HepG2 (cell line): Measurements from ENCODE around the gene RHBDL3. TPM values are rescaled to one million over a fixed set of nuclear protein-coding genes. Genes with fewer than 3 reads are reported as not detected.

ENCODE experiments used
- CBX1 ChIP-seq: IDR thresholded peaks from one replicate; pipeline ENCODE4 v1.6.1; 2016; ENCODE audit warnings: antibody characterized with exemption, low read depth
- GABPB1 ChIP-seq: IDR thresholded peaks from 2 replicates; pipeline ENCODE4 v1.6.1; 2016; ENCODE audit warnings: mild to moderate bottlenecking, missing genetic modification reagents, moderate library complexity, missing compliant biosample characterization
- HCFC1 ChIP-seq: fragments of 150-350 bp; IDR thresholded peaks from 2 replicates; pipeline ENCODE4 v1.6.1; 2014; ENCODE audit warnings: low read depth, low read length
- HOXA3 ChIP-seq: sonication (generic); formaldehyde crosslinking; IDR thresholded peaks from 2 replicates; pipeline ENCODE4 v1.5.0; 2020; ENCODE audit warnings: missing genetic modification reagents
- MXD4 ChIP-seq: IDR thresholded peaks from 2 replicates; pipeline ENCODE4 v1.6.1; 2016; ENCODE audit warnings: mild to moderate bottlenecking, missing biosample characterization, missing genetic modification reagents
- NPAS2 ChIP-seq: sonication (generic); formaldehyde crosslinking; IDR thresholded peaks from 2 replicates; pipeline ENCODE4 v1.8.0; 2022; ENCODE audit warnings: mild to moderate bottlenecking, missing genetic modification reagents, borderline replicate concordance
- RBM22 ChIP-seq: fragments of 200-400 bp; formaldehyde crosslinking; optimal IDR thresholded peaks from 2 replicates; pipeline ENCODE3; 2017; ENCODE audit warnings: mild to moderate bottlenecking, low read length, moderate library complexity
- SNRNP70 ChIP-seq: fragments of 200-400 bp; formaldehyde crosslinking; IDR thresholded peaks from 2 replicates; pipeline ENCODE4 v1.6.1; 2017; ENCODE audit warnings: mild to moderate bottlenecking, low read depth, low read length, moderate library complexity
- TCF12 ChIP-seq, 2 experiments: fragments of 450-650 bp in 1 of 2; sonication (generic) in 1 of 2; formaldehyde crosslinking in 1 of 2; IDR thresholded peaks; 2 replicates each; pipeline versions ENCODE4 v1.6.1 to v1.8.0; 2017 to 2022; ENCODE audit warnings: antibody characterized with exemption in 1 of 2, mild to moderate bottlenecking in 1 of 2, missing genetic modification reagents in 1 of 2, moderate library complexity in 1 of 2
- ZC3H13 ChIP-seq: sonication (generic); formaldehyde crosslinking; IDR thresholded peaks from 2 replicates; pipeline ENCODE4 v1.8.1; 2023; ENCODE audit warnings: mild to moderate bottlenecking, missing genetic modification reagents, moderate library complexity
- ZNF44 ChIP-seq: sonication (generic); formaldehyde crosslinking; IDR thresholded peaks from 2 replicates; pipeline ENCODE4 v1.5.1; 2020; ENCODE audit warnings: mild to moderate bottlenecking, missing genetic modification reagents
- ZNF614 ChIP-seq: IDR thresholded peaks from 2 replicates; pipeline ENCODE4 v1.6.1; 2018; ENCODE audit warnings: missing biosample characterization, missing genetic modification reagents, inconsistent platforms, borderline replicate concordance
- ZNF652 ChIP-seq: IDR thresholded peaks from 2 replicates; pipeline ENCODE4 v1.6.1; 2016; ENCODE audit warnings: low read depth, borderline replicate concordance
- ZNF670 ChIP-seq: sonication (generic); formaldehyde crosslinking; IDR thresholded peaks from 2 replicates; pipeline ENCODE4 v1.8.0; 2022; ENCODE audit warnings: mild to moderate bottlenecking, missing genetic modification reagents, borderline replicate concordance
- ZNF724P ChIP-seq: sonication (generic); formaldehyde crosslinking; IDR thresholded peaks from 2 replicates; pipeline ENCODE4 v1.8.0; 2022; ENCODE audit warnings: missing genetic modification reagents, borderline replicate concordance
- ZNF761 ChIP-seq: sonication (generic); formaldehyde crosslinking; conservative IDR thresholded peaks from 2 replicates; pipeline ENCODE4 v1.4.0; 2020; ENCODE audit warnings: mild to moderate bottlenecking, missing genetic modification reagents
- polyA plus RNA-seq, 8 experiments: library from polyadenylated mRNA; depleted of rRNA in 3 of 8; stranded (reverse) in 7 of 8; unstranded in 1 of 8; fragments of >200 nt; fragmentation: Illumina TruSeq in 4 of 8; extraction: Trizol in 4 of 8; gene quantifications; 2 replicates each; pipeline versions ENCODE4 v1.2.1 to v1.2.3, GENCODE V29; 2011 to 2016; ENCODE audit warnings: low read depth in 4 of 8, missing spikeins in 1 of 8, mixed read lengths in 1 of 8; ENCODE audit not compliant: insufficient read depth in 1 of 8
- total RNA-seq, 5 experiments: library from RNA; depleted of rRNA; stranded (reverse); fragments of >200 nt; fragmentation: Illumina TruSeq; extraction: Trizol; gene quantifications; 2 replicates each; pipeline ENCODE4 v1.2.3, GENCODE V29; 2016; ENCODE audit warnings: low read depth in 1 of 5
- TF ChIP-seq, protein P1 (sequence below): sonication (generic); formaldehyde crosslinking; IDR thresholded peaks from 2 replicates; pipeline ENCODE4 v1.5.0; 2020; ENCODE audit warnings: mild to moderate bottlenecking, missing genetic modification reagents, borderline replicate concordance
- TF ChIP-seq, protein P2 (sequence below): sonication (generic); formaldehyde crosslinking; IDR thresholded peaks from 2 replicates; pipeline ENCODE4 v1.4.0; 2020; ENCODE audit warnings: missing genetic modification reagents, borderline replicate concordance
- TF ChIP-seq, protein P3 (sequence below): sonication (generic); formaldehyde crosslinking; IDR thresholded peaks from 2 replicates; pipeline ENCODE4 v1.8.0; 2022; ENCODE audit warnings: missing genetic modification reagents, mild to moderate bottlenecking, borderline replicate concordance
- TF ChIP-seq, protein P4 (sequence below): sonication (generic); formaldehyde crosslinking; IDR thresholded peaks from 2 replicates; pipeline ENCODE4 v1.4.0; 2020; ENCODE audit warnings: missing genetic modification reagents

Gene RHBDL3
- total and polyA plus RNA-seq, 2 of the 13 experiments (the other 11 are each of a cell fraction or from before 2014, with no cell fraction given): 0.09 TPM; not detected in 1

DNA sequence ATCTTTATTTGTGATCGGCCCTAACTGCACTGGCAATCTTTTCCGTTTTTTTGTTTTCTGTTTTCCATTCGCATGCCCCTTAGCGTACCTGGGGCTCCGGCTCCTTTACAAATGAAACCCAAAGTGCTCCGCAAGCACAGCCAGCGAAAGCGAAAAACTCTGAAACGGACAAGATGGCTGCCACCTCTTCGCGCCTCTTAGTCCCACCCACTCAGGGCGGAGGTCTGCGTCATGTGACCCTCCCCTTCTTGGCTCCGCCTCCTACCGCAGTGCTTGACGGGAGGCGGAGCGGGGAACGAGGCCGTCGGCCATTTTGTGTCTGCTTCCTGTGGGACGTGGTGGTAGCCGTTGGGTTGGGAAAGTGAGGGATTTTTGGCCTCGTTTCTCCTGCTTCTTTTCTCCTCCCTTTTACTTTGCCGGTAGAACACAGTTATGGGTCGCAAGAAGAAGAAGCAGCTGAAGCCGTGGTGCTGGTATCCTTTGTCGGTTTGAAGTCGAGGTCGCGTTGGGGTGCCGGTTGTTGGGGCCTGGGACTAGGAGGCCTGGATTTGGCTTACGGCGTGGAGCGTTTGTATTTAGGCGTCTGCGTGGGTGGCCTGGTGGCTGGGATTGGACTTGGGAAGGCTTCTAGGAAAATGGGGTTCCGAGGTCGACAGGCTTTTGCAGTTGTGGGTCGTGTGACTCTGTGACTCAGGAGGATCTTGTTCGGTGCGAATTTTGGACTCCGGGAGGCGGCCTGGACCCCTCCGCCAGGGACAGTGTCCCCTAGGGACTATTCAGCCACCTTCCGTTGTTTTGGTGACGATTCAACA, 84.4 kb downstream of the RHBDL3 start, which contains the start of gene ZNF207 (continued):
- TF ChIP-seq ZNF761 (CRISPR knock-in tag) (no peak), HOXA3 (CRISPR knock-in tag) (peak; percentile 94), ZC3H13 (no peak), GABPB1 (CRISPR knock-in tag) (peak; percentile 72), MXD4 (CRISPR knock-in tag) (no peak; the same call in 1 of the 2 replicates), SNRNP70 (no peak), ZNF652 (CRISPR knock-in tag) (peak; percentile 39; the same call in 1 of the 2 replicates), TCF12 (IDR thresholded peaks at IDR 0.05) (no peak), TCF12 (CRISPR knock-in tag; IDR thresholded peaks at IDR 0.05) (no peak), HCFC1 (peak; percentile 50; the same call in 1 of the 2 replicates), ZNF724P (CRISPR knock-in tag) (no peak), CBX1 (peak; percentile 76), RBM22 (peak; percentile 46), ZNF614 (CRISPR knock-in tag) (no peak; the same call in 1 of the 2 replicates), ZNF44 (CRISPR knock-in tag) (peak; percentile 87), ZNF670 (CRISPR knock-in tag) (no peak), NPAS2 (CRISPR knock-in tag) (no peak)
- TF ChIP-seq, protein P1, sequence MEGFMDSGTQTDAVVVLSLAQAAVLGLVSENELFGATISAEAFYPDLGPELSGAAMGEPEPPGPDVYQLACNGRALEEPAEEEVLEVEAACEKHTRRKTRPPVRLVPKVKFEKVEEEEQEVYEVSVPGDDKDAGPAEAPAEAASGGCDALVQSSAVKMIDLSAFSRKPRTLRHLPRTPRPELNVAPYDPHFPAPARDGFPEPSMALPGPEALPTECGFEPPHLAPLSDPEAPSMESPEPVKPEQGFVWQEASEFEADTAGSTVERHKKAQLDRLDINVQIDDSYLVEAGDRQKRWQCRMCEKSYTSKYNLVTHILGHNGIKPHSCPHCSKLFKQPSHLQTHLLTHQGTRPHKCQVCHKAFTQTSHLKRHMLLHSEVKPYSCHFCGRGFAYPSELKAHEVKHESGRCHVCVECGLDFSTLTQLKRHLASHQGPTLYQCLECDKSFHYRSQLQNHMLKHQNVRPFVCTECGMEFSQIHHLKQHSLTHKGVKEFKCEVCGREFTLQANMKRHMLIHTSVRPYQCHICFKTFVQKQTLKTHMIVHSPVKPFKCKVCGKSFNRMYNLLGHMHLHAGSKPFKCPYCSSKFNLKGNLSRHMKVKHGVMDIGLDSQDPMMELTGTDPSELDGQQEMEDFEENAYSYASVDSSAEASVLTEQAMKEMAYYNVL: no peak
- TF ChIP-seq, protein P2, sequence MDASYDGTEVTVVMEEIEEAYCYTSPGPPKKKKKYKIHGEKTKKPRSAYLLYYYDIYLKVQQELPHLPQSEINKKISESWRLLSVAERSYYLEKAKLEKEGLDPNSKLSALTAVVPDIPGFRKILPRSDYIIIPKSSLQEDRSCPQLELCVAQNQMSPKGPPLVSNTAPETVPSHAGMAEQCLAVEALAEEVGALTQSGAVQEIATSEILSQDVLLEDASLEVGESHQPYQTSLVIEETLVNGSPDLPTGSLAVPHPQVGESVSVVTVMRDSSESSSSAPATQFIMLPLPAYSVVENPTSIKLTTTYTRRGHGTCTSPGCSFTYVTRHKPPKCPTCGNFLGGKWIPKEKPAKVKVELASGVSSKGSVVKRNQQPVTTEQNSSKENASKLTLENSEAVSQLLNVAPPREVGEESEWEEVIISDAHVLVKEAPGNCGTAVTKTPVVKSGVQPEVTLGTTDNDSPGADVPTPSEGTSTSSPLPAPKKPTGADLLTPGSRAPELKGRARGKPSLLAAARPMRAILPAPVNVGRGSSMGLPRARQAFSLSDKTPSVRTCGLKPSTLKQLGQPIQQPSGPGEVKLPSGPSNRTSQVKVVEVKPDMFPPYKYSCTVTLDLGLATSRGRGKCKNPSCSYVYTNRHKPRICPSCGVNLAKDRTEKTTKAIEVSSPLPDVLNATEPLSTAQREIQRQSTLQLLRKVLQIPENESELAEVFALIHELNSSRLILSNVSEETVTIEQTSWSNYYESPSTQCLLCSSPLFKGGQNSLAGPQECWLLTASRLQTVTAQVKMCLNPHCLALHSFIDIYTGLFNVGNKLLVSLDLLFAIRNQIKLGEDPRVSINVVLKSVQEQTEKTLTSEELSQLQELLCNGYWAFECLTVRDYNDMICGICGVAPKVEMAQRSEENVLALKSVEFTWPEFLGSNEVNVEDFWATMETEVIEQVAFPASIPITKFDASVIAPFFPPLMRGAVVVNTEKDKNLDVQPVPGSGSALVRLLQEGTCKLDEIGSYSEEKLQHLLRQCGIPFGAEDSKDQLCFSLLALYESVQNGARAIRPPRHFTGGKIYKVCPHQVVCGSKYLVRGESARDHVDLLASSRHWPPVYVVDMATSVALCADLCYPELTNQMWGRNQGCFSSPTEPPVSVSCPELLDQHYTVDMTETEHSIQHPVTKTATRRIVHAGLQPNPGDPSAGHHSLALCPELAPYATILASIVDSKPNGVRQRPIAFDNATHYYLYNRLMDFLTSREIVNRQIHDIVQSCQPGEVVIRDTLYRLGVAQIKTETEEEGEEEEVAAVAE (CRISPR knock-in tag): peak; percentile 29; the same call in 1 of the 2 replicates
- TF ChIP-seq, protein P3, sequence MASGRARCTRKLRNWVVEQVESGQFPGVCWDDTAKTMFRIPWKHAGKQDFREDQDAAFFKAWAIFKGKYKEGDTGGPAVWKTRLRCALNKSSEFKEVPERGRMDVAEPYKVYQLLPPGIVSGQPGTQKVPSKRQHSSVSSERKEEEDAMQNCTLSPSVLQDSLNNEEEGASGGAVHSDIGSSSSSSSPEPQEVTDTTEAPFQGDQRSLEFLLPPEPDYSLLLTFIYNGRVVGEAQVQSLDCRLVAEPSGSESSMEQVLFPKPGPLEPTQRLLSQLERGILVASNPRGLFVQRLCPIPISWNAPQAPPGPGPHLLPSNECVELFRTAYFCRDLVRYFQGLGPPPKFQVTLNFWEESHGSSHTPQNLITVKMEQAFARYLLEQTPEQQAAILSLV (CRISPR knock-in tag): no peak
- TF ChIP-seq, protein P4, sequence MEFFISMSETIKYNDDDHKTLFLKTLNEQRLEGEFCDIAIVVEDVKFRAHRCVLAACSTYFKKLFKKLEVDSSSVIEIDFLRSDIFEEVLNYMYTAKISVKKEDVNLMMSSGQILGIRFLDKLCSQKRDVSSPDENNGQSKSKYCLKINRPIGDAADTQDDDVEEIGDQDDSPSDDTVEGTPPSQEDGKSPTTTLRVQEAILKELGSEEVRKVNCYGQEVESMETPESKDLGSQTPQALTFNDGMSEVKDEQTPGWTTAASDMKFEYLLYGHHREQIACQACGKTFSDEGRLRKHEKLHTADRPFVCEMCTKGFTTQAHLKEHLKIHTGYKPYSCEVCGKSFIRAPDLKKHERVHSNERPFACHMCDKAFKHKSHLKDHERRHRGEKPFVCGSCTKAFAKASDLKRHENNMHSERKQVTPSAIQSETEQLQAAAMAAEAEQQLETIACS (CRISPR knock-in tag): 0 out of 2 replicates have a peak, but pooled peaks have one; percentile 14
